NCI-H2171 treated with DMSO at 0.1 percent for 48 hours (cell line): Measurements from ENCODE around the gene PLD4.

Source experiments
- DNase-seq: peaks from one replicate; lab custom pipeline; 2025; lab: John Stamatoyannopoulos, UW

PLD4 gene

GRCh38 chr14:104929268-104930230 lies 4.9 kb downstream of the PLD4 start:
- no peak for DNase-seq

DNA sequence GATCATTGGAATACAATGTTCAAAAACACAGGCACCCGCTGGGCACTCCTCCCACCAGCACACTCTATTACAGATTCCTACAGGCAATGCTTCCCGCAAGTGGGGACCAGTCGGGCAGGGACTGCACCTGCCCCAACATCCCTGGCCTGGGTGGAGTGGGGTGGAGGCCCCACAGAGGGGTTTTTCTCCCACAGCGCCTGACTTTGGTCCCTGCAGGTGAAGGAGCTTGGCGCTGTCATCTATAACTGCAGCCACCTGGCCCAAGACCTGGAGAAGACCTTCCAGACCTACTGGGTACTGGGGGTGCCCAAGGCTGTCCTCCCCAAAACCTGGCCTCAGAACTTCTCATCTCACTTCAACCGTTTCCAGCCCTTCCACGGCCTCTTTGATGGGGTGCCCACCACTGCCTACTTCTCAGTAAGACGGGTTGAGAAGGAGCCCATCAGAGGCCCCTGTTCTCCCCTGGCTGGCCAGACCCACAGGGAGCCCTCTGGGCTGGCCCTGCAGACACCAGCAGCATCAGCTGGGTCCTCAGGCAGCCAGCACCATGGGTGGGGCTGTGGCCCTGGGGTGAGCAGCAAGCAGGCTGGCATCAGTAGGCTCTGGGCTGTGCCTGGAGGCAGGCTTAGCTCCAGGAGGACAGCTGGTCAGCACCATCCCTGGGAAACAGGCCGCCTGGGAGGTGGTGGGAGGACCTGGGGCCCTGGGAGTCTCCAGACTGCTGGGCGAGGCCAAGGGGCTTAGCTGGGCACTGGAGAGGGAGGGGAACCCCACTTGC lies 6.0 kb downstream of the PLD4 start:
- DNase-seq = no peak

DNA sequence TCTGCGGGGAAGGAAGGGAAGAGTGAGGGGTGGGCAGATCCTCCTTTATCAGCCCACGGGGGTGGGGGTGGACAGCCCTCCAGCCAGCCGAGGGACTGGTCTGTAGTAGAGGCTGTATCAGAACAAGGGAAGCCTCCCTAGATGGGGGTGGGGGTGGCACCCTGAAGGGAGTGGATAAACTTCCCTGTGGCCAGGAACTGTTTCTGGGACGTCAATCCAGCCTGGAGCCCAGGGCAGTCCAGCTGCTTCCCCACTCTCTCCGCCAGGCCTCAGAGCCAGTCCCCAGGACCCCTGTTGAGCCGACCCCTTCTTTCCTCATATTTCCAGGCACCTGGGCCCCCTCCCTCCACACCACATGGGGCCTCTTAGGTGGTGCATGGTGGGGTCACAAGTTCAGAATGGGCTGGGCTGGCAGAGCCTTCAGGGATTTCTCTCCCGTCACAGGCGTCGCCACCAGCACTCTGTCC lies 6.7 kb downstream of the PLD4 start:
- no peak for DNase-seq

DNA sequence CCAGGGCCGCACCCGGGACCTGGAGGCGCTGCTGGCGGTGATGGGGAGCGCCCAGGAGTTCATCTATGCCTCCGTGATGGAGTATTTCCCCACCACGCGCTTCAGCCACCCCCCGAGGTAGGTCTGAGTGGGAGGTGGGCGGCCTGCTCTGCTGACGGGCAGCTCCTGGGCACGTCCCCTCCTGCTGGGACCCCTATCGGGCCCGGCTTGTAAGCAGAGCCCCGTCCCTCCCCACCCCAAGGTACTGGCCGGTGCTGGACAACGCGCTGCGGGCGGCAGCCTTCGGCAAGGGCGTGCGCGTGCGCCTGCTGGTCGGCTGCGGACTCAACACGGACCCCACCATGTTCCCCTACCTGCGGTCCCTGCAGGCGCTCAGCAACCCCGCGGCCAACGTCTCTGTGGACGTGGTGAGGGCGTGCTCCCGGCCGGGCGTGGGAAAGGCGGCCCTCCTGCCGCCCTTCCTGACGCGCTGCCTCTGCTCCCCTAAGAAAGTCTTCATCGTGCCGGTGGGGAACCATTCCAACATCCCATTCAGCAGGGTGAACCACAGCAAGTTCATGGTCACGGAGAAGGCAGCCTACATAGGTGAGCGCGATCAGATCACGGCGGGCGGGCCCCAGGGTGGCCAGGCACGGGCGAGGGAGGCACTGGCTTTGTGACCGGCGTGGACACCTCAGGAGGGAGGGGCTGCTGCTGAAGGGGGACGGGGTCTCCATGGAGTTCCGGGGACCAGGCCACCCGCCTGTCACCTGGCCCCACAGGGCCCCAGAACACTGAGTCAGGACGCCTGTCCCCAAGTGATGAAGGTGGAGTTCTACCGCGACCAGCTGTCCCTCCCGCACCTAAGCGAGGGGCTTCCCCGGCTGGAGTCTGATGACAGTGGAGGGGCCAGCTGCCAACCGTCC lies 7.3 kb downstream of the PLD4 start:
- no peak for DNase-seq

GRCh38 chr14:104932676-104933631 lies 8.3 kb downstream of the PLD4 start:
- DNase-seq = peak; percentile 79

- no peak for DNase-seq
Measured at GRCh38 chr14:104933746-104934733, 9.4 kb downstream of the PLD4 start.

GRCh38 chr14:104935026-104935650 lies 10.5 kb downstream of the PLD4 start:
- peak; percentile 80 for DNase-seq

DNA sequence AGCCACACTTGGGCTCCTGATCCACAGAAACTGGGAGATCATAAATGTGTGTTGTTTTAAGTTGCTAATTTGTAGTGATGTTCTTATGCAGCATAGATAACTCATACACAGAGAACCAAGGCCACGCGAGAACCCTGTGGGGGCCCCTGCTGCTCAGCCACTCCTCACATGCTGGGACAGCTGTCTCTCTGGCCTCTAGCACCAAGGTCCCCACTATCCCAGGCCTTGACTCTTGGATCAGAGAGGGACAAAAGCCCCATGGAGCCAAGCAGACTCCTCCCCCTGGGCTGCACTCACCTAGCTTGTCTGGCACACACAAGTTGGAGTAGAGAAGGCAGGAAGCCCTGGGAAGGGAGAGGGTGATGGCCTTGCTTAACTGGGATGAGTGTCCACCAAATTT lies 11.3 kb downstream of the PLD4 start:
- DNase-seq = no peak

DNA sequence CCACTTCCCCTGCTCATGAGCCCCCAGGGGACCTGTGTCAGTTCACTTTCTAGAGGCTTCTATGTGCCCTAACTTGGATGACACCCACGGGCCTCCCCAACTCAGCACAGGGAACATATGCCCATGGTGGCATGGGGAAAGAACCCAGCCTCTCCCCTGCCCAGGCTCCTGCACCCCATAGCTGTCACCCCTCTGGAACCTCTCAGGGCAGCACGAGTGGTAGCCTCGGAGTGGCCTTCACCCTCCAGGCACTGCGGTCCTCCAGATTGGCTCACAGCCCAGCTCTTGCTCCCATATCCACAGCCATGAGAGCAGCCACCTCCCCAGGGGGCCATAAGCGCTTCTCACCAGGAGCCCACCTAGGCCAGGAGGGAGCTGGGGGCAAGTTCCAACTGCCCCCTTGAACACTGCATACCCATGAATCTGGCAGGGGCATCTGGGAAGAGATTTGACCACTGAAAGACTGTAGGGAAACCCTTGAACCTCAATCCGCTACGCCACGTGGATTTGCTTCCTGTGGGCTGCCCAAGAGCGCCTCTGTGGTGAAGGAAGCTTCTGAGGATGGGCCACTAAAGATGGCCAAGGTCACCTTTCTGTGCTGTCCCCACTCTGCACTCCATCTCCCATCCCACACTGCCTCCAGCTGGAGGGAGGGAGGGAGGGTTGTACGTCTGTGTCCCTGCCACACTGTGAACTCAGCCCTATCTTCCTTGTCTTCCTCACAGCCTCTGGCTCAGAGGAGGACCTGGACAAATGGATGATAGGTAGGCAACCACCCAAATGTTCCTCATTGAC lies 11.9 kb downstream of the PLD4 start:
- no peak for DNase-seq

DNA sequence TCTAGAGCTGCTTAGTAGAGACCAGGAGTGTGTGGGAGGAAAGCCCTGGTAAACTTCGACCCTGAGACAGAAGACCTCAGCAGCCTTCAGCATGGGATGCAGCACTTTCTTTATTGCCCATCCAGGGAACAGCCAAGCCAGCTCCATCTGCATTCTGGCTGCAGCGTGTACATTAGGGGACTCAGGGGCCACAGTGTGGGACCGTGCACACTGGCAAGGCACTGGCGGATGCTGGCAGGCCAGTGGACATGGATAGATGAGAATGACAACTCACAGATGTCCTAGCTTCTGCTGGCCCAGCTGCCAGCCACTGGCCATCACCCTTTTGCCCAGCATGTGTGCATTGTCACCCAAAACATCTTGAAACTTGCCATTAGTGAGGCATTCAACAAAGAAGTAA lies 12.5 kb downstream of the PLD4 start:
- no peak for DNase-seq

GRCh38 chr14:104937694-104938365 lies 13.2 kb downstream of the PLD4 start:
- DNase-seq = no peak

DNA sequence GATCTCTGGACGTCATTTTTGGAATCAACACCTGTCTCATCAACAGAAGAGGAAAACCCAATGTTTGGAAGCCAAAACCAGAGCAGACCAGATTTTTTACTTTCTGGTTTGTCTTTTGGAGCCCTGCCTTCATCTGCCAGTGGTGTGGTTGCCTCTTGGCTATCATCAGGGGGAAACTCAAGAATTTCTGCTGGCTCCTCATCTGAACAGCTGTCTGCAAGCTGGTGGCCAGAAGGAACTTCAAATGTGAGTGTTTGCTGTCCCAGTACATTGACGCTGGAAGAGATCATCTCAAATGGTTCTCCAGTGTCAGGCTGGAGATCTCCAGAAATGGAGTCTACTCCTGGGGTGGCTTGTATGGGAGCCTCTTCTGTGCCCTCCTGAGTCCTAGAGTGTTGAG lies 13.8 kb downstream of the PLD4 start:
- no peak for DNase-seq

DNA sequence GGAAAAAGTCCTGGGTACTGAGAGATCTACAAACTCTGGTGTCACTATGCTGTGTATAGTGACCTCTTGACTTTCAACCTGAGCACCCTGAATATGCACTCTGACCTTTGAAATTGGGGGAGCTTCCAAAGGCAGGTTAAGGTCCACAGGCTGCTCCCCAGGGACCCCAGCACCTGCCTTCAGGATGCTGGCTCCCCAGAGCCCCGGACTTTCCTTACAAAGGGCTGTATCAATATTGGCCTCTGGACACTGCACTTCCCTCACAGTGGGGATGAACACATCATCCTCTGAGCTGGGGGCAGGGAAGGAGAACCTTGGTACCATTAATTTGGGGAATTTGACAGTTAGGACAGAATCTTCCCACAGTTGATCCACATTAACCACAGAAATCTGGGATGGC lies 14.3 kb downstream of the PLD4 start:
- no peak for DNase-seq

GRCh38 chr14:104939666-104940410 lies 15.2 kb downstream of the PLD4 start:
- DNase-seq = no peak

- DNase-seq = no peak
Measured at GRCh38 chr14:104940526-104941150, 16.0 kb downstream of the PLD4 start.
